GM23338 (cell line): ENCODE measurements around the gene WDR27. TPM values are rescaled to one million over a fixed set of nuclear protein-coding genes. Genes with fewer than 3 reads are reported as not detected.

Experiments used
- ATAC-seq: fragments of 200-7000 bp; cut with Tn5 transposase; 3 replicates; pipeline ENCODE4 v1.9.1; 2020
- DNase-seq: peaks from one replicate; pipeline ENCODE4 v3.0.0-alpha.2; 2015; ENCODE audit warnings: low spot score
- H2AFZ ChIP-seq: fragments of 200-600 bp; sonication (generic); 2 replicates; pipeline ENCODE4 v1.8.0; 2016; ENCODE audit warnings: antibody characterized with exemption, mild to moderate bottlenecking, moderate library complexity
- H3F3A ChIP-seq: fragments of 200-600 bp; sonication (generic); replicated peaks from 2 replicates; pipeline ENCODE4 v1.8.0; 2017; ENCODE audit warnings: antibody characterized with exemption, mixed run types, low read depth
- H3K27ac ChIP-seq: fragments of 200-600 bp; sonication (generic); 2 replicates; pipeline ENCODE4 v1.6.1; 2016; ENCODE audit warnings: low read depth
- H3K27me3 ChIP-seq: fragments of 200-600 bp; sonication (generic); 2 replicates; pipeline ENCODE4 v1.8.0; 2016; ENCODE audit warnings: mild to moderate bottlenecking, mixed run types, moderate library complexity; ENCODE audit not compliant: insufficient read depth
- H3K36me3 ChIP-seq: fragments of 200-600 bp; sonication (generic); 2 replicates; pipeline ENCODE4 v1.8.0; 2016; ENCODE audit warnings: mild to moderate bottlenecking; ENCODE audit not compliant: insufficient read depth
- H3K4me1 ChIP-seq: fragments of 200-600 bp; sonication (generic); 2 replicates; pipeline ENCODE4 v1.8.0; 2016; ENCODE audit warnings: mild to moderate bottlenecking, moderate library complexity; ENCODE audit not compliant: insufficient read depth
- H3K4me2 ChIP-seq: fragments of 200-600 bp; sonication (generic); 2 replicates; pipeline ENCODE4 v1.7.1; 2017; ENCODE audit warnings: mixed run types
- H3K4me3 ChIP-seq: fragments of 200-600 bp; sonication (generic); 2 replicates; pipeline ENCODE4 v1.6.1; 2016; ENCODE audit warnings: mixed run types
- H3K79me2 ChIP-seq: fragments of 200-600 bp; sonication (generic); replicated peaks from 2 replicates; pipeline ENCODE4 v1.8.0; 2017; ENCODE audit warnings: mild to moderate bottlenecking; ENCODE audit not compliant: insufficient read depth
- H3K9me2 ChIP-seq: fragments of 200-600 bp; sonication (generic); 2 replicates; pipeline ENCODE4 v1.8.0; 2017; ENCODE audit not compliant: insufficient read depth
- H4K20me1 ChIP-seq: fragments of 200-600 bp; sonication (generic); replicated peaks from 2 replicates; pipeline ENCODE4 v1.8.0; 2017; ENCODE audit warnings: mild to moderate bottlenecking; ENCODE audit not compliant: insufficient read depth
- H3K27ac Mint-ChIP-seq: 2 replicates; pipeline ENCODE4 v1.8.0; 2020; ENCODE audit warnings: inconsistent platforms, mild to moderate bottlenecking, moderate library complexity, mixed read lengths
- H3K27me3 Mint-ChIP-seq: 3 replicates; pipeline ENCODE4 v1.8.0; 2022; ENCODE audit warnings: low read depth, mild to moderate bottlenecking, moderate library complexity, mixed read lengths, inconsistent platforms; ENCODE audit not compliant: insufficient read depth, poor library complexity
- H3K36me3 Mint-ChIP-seq: 3 replicates; pipeline ENCODE4 v1.8.0; 2021; ENCODE audit warnings: low read depth, mild to moderate bottlenecking, inconsistent platforms, moderate library complexity, mixed read lengths
- H3K4me1 Mint-ChIP-seq: 3 replicates; pipeline ENCODE4 v1.8.0; 2020; ENCODE audit warnings: mild to moderate bottlenecking, inconsistent platforms, mixed read lengths
- H3K4me3 Mint-ChIP-seq: 3 replicates; pipeline ENCODE4 v1.8.0; 2021; ENCODE audit warnings: moderate library complexity, mild to moderate bottlenecking, inconsistent platforms, mixed read lengths
- H3K9me3 Mint-ChIP-seq: 3 replicates; pipeline ENCODE4 v1.8.0; 2020; ENCODE audit warnings: moderate library complexity, mild to moderate bottlenecking, inconsistent platforms, mixed read lengths
- CREB1 ChIP-seq: fragments of 250-450 bp; sonication (Bioruptor Pico); IDR thresholded peaks from 2 replicates; pipeline ENCODE4 v1.5.0; 2020; ENCODE audit warnings: low read depth, mild to moderate bottlenecking, moderate library complexity
- EZH2 ChIP-seq: fragments of 200-600 bp; sonication (generic); IDR thresholded peaks from one replicate; pipeline ENCODE4 v1.8.0; 2017; ENCODE audit warnings: antibody characterized with exemption, mild to moderate bottlenecking, low read depth; ENCODE audit not compliant: unreplicated experiment
- EZH2phosphoT487 ChIP-seq: fragments of 200-600 bp; sonication (generic); IDR thresholded peaks from one replicate; pipeline ENCODE4 v1.8.1; 2018; ENCODE audit warnings: antibody characterized with exemption; ENCODE audit not compliant: unreplicated experiment
- JUNB ChIP-seq: IDR thresholded peaks from one replicate; pipeline ENCODE4 v1.6.1; 2016; ENCODE audit warnings: antibody characterized with exemption; ENCODE audit not compliant: unreplicated experiment
- NANOG ChIP-seq: IDR thresholded peaks from 2 replicates; pipeline ENCODE4 v1.6.1; 2016; ENCODE audit warnings: antibody characterized with exemption, borderline replicate concordance
- POLR2AphosphoS5 ChIP-seq: IDR thresholded peaks from 2 replicates; pipeline ENCODE4 v1.6.1; 2016; ENCODE audit warnings: antibody characterized with exemption, low read depth
- STAT1 ChIP-seq: IDR thresholded peaks from one replicate; pipeline ENCODE4 v1.6.1; 2016; ENCODE audit warnings: antibody characterized with exemption; ENCODE audit not compliant: unreplicated experiment
- ZNF114 ChIP-seq: fragments of 250-450 bp; sonication (Bioruptor Pico); IDR thresholded peaks from 2 replicates; pipeline ENCODE4 v1.5.0; 2020; ENCODE audit warnings: mild to moderate bottlenecking, moderate library complexity
- ZNF331 ChIP-seq: fragments of 250-450 bp; sonication (Bioruptor Pico); IDR thresholded peaks from 2 replicates; pipeline ENCODE4 v1.5.0; 2020; ENCODE audit warnings: low read depth, mild to moderate bottlenecking, moderate library complexity
- polyA plus RNA-seq: library from polyadenylated mRNA; unstranded; fragments of >200 nt; fragmentation: Nextera tagmentation; extraction: Ambion mirVana; gene quantifications from 2 replicates; pipeline ENCODE4 v1.2.1, GENCODE V29; 2016
- total RNA-seq: library from RNA; depleted of rRNA; stranded (reverse); fragments of >200 nt; shearing (Covaris generic); gene quantifications from 2 replicates; pipeline ENCODE4 v1.2.3, GENCODE V29; 2014
- TF ChIP-seq, protein P1 (sequence below), 2 experiments: fragments of 200-600 bp in 1 of 2; sonication (generic) in 1 of 2; conservative IDR thresholded peaks; 2 replicates each; pipeline versions ENCODE4 v1.5.1 to v1.6.1; 2016 to 2017; ENCODE audit warnings: antibody characterized with exemption in 2 of 2, low read depth in 2 of 2, mild to moderate bottlenecking in 2 of 2, moderate library complexity in 1 of 2
- TF ChIP-seq, protein P2 (sequence below): IDR thresholded peaks from one replicate; pipeline ENCODE4 v1.6.1; 2018; ENCODE audit warnings: antibody characterized with exemption; ENCODE audit not compliant: unreplicated experiment
- TF ChIP-seq, protein P3 (sequence below): IDR thresholded peaks from 2 replicates; pipeline ENCODE4 v1.6.1; 2016; ENCODE audit warnings: antibody characterized with exemption
- TF ChIP-seq, protein P4 (sequence below): fragments of 250-450 bp; sonication (Bioruptor Pico); IDR thresholded peaks from 2 replicates; pipeline ENCODE4 v1.5.0; 2020; ENCODE audit warnings: mild to moderate bottlenecking, moderate library complexity

The WDR27 gene
- total and polyA plus RNA-seq, 2 experiments from 2014 or later = 55.3 to 80.4 TPM

DNA sequence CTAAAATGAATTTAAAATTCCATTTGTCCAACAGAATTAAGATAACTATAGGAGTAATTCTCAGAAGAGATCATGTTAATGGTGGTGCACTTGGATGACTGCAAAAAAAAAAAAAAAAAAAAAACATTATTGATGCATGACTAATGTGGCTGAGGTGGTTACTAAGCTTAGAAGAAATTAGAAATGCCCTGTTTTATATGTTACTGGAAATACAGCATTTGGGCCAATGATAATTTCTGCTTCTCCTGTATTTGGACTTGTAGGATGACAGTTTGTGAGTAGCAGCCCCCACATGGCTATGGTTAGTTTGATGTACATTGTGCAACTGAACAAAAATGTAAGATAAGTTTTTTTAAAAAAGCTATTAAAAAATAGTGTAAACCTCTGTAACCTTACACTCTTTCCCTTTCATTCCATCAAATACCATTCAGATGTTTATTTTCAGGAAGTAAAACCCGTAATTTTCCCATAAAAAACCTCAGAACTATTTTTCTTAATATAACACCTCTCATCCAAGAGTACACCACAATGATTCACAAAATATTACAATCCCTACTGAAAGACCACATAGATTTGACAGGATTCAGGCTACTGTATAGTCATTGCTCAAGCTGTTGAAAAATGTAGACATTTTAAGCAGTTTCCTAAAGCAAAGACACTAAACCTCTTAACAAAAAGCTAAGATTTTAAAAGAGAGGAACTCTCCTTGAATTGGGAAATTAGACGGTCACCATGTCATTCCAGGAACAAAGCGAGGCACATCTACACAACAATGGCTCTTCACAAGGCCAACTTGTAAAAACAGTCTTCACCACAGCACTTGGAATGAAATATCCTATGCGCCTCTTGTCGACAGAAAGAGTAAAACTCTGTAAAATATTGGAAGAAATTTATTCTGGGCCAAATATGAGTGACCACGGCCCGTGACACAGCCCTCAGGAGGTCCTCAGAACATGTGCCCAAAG, 83.0 kb downstream of the WDR27 start:
- Histone ChIP-seq H2AFZ (no peak overlapping the region), H3K36me3 (no peaks in the 10 kb centered on the region), H4K20me1 (no peaks in the 10 kb centered on the region), H3F3A (peaks cover 12% of the 10 kb centered on the region), H3K27ac (peak overlapping the region; percentile 87), H3K4me1 (peaks cover 42% of the 10 kb centered on the region), H3K9me2 (no peaks in the 10 kb centered on the region), H3K4me2 (peak overlapping the region; percentile 60), H3K27me3 (no peaks in the 10 kb centered on the region), H3K79me2 (no peaks in the 10 kb centered on the region), H3K4me3 (peak overlapping the region; percentile 15; the same call in 1 of the 2 replicates)
- peaks cover 25% of the 10 kb centered on the region for H3K36me3 Mint-ChIP-seq
- ATAC-seq (peak; percentile 82), DNase-seq (peak; percentile 76)
- peak overlapping the region; percentile 54 for H3K4me3 Mint-ChIP-seq
- TF ChIP-seq JUNB (no peak), EZH2 (no peak), ZNF114 (no peak), EZH2phosphoT487 (no peak), ZNF331 (no peak), STAT1 (no peak), POLR2AphosphoS5 (no peak), CREB1 (CRISPR knock-in tag) (no peak), NANOG (peak; percentile 49; the same call in 1 of the 2 replicates)
- TF ChIP-seq, protein P1, sequence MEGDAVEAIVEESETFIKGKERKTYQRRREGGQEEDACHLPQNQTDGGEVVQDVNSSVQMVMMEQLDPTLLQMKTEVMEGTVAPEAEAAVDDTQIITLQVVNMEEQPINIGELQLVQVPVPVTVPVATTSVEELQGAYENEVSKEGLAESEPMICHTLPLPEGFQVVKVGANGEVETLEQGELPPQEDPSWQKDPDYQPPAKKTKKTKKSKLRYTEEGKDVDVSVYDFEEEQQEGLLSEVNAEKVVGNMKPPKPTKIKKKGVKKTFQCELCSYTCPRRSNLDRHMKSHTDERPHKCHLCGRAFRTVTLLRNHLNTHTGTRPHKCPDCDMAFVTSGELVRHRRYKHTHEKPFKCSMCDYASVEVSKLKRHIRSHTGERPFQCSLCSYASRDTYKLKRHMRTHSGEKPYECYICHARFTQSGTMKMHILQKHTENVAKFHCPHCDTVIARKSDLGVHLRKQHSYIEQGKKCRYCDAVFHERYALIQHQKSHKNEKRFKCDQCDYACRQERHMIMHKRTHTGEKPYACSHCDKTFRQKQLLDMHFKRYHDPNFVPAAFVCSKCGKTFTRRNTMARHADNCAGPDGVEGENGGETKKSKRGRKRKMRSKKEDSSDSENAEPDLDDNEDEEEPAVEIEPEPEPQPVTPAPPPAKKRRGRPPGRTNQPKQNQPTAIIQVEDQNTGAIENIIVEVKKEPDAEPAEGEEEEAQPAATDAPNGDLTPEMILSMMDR (conservative IDR thresholded peaks at IDR 0.05; ENCODE audit: low read depth in 2 of 2) = no peak
- TF ChIP-seq, protein P2, sequence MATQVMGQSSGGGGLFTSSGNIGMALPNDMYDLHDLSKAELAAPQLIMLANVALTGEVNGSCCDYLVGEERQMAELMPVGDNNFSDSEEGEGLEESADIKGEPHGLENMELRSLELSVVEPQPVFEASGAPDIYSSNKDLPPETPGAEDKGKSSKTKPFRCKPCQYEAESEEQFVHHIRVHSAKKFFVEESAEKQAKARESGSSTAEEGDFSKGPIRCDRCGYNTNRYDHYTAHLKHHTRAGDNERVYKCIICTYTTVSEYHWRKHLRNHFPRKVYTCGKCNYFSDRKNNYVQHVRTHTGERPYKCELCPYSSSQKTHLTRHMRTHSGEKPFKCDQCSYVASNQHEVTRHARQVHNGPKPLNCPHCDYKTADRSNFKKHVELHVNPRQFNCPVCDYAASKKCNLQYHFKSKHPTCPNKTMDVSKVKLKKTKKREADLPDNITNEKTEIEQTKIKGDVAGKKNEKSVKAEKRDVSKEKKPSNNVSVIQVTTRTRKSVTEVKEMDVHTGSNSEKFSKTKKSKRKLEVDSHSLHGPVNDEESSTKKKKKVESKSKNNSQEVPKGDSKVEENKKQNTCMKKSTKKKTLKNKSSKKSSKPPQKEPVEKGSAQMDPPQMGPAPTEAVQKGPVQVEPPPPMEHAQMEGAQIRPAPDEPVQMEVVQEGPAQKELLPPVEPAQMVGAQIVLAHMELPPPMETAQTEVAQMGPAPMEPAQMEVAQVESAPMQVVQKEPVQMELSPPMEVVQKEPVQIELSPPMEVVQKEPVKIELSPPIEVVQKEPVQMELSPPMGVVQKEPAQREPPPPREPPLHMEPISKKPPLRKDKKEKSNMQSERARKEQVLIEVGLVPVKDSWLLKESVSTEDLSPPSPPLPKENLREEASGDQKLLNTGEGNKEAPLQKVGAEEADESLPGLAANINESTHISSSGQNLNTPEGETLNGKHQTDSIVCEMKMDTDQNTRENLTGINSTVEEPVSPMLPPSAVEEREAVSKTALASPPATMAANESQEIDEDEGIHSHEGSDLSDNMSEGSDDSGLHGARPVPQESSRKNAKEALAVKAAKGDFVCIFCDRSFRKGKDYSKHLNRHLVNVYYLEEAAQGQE = no peak
- TF ChIP-seq, protein P3, sequence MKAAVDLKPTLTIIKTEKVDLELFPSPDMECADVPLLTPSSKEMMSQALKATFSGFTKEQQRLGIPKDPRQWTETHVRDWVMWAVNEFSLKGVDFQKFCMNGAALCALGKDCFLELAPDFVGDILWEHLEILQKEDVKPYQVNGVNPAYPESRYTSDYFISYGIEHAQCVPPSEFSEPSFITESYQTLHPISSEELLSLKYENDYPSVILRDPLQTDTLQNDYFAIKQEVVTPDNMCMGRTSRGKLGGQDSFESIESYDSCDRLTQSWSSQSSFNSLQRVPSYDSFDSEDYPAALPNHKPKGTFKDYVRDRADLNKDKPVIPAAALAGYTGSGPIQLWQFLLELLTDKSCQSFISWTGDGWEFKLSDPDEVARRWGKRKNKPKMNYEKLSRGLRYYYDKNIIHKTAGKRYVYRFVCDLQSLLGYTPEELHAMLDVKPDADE = no peak
- TF ChIP-seq, protein P4, sequence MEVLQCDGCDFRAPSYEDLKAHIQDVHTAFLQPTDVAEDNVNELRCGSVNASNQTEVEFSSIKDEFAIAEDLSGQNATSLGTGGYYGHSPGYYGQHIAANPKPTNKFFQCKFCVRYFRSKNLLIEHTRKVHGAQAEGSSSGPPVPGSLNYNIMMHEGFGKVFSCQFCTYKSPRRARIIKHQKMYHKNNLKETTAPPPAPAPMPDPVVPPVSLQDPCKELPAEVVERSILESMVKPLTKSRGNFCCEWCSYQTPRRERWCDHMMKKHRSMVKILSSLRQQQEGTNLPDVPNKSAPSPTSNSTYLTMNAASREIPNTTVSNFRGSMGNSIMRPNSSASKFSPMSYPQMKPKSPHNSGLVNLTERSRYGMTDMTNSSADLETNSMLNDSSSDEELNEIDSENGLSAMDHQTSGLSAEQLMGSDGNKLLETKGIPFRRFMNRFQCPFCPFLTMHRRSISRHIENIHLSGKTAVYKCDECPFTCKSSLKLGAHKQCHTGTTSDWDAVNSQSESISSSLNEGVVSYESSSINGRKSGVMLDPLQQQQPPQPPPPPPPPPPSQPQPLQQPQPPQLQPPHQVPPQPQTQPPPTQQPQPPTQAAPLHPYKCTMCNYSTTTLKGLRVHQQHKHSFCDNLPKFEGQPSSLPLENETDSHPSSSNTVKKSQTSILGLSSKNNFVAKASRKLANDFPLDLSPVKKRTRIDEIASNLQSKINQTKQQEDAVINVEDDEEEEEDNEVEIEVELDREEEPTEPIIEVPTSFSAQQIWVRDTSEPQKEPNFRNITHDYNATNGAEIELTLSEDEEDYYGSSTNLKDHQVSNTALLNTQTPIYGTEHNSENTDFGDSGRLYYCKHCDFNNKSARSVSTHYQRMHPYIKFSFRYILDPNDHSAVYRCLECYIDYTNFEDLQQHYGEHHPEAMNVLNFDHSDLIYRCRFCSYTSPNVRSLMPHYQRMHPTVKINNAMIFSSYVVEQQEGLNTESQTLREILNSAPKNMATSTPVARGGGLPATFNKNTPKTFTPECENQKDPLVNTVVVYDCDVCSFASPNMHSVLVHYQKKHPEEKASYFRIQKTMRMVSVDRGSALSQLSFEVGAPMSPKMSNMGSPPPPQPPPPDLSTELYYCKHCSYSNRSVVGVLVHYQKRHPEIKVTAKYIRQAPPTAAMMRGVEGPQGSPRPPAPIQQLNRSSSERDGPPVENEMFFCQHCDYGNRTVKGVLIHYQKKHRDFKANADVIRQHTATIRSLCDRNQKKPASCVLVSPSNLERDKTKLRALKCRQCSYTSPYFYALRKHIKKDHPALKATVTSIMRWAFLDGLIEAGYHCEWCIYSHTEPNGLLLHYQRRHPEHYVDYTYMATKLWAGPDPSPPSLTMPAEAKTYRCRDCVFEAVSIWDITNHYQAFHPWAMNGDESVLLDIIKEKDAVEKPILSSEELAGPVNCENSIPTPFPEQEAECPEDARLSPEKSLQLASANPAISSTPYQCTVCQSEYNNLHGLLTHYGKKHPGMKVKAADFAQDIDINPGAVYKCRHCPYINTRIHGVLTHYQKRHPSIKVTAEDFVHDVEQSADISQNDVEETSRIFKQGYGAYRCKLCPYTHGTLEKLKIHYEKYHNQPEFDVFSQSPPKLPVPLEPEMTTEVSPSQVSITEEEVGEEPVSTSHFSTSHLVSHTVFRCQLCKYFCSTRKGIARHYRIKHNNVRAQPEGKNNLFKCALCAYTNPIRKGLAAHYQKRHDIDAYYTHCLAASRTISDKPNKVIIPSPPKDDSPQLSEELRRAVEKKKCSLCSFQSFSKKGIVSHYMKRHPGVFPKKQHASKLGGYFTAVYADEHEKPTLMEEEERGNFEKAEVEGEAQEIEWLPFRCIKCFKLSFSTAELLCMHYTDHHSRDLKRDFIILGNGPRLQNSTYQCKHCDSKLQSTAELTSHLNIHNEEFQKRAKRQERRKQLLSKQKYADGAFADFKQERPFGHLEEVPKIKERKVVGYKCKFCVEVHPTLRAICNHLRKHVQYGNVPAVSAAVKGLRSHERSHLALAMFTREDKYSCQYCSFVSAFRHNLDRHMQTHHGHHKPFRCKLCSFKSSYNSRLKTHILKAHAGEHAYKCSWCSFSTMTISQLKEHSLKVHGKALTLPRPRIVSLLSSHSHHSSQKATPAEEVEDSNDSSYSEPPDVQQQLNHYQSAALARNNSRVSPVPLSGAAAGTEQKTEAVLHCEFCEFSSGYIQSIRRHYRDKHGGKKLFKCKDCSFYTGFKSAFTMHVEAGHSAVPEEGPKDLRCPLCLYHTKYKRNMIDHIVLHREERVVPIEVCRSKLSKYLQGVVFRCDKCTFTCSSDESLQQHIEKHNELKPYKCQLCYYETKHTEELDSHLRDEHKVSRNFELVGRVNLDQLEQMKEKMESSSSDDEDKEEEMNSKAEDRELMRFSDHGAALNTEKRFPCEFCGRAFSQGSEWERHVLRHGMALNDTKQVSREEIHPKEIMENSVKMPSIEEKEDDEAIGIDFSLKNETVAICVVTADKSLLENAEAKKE = 0 out of 2 replicates have a peak, but pooled peaks have one; percentile 45
- H3K4me1 Mint-ChIP-seq = peaks cover 51% of the 10 kb centered on the region
- peak overlapping the region; percentile 94 for H3K27ac Mint-ChIP-seq
- H3K9me3 Mint-ChIP-seq = peaks cover 5% of the 10 kb centered on the region; the same call in 2 of the 3 replicates
- peaks cover 11% of the 10 kb centered on the region for H3K27me3 Mint-ChIP-seq
